PC-9 (cell line): ENCODE data around the gene CABYR. TPM values are rescaled to one million over a fixed set of nuclear protein-coding genes. Genes with fewer than 3 reads are reported as not detected.

Source experiments
- BruUV-seq: library from RNA; stranded (reverse); fragments of 400-500 nt; replicated peaks from 2 replicates; lab custom pipeline; 2021; lab: Mats Ljungman, UMichigan
- CTCF ChIA-PET: fragments of 300-600 bp; sonication (Branson Sonifier 250); formaldehyde crosslinking; loops from one replicate; lab custom pipeline; 2022; ENCODE audit warnings: antibody characterized with exemption; lab: Charles Lee
- POLR2A ChIA-PET: fragments of 300-600 bp; sonication (Branson Sonifier 250); formaldehyde crosslinking; loops from one replicate; lab custom pipeline; 2022; ENCODE audit warnings: antibody characterized with exemption; ENCODE audit not compliant: unreplicated experiment; lab: Charles Lee
- DNase-seq, 2 experiments: peaks; one replicate each; pipeline versions ENCODE4 v3.0.0 to v3.0.0-alpha.2; 2015 to 2022; ENCODE audit warnings: mixed read lengths in 1 of 2
- H2AFZ ChIP-seq: fragments of 200-600 bp; sonication (generic); 2 replicates; pipeline ENCODE4 v1.8.1; 2017; ENCODE audit warnings: antibody characterized with exemption
- H3F3A ChIP-seq: fragments of 200-600 bp; sonication (generic); 2 replicates; pipeline ENCODE4 v1.8.1; 2017; ENCODE audit warnings: antibody characterized with exemption, mild to moderate bottlenecking, low read depth; ENCODE audit not compliant: insufficient read depth
- H3K27ac ChIP-seq: fragments of 200-600 bp; sonication (generic); 2 replicates; pipeline ENCODE4 v1.6.1; 2016; ENCODE audit warnings: mixed run types
- H3K27me3 ChIP-seq: fragments of 200-600 bp; sonication (generic); 2 replicates; pipeline ENCODE4 v1.6.1; 2016; ENCODE audit warnings: low read depth, mixed run types; ENCODE audit not compliant: insufficient read depth
- H3K36me3 ChIP-seq: fragments of 200-600 bp; sonication (generic); 2 replicates; pipeline ENCODE4 v1.6.1; 2016; ENCODE audit warnings: low read depth, mixed run types
- H3K4me1 ChIP-seq: fragments of 200-600 bp; sonication (generic); replicated peaks from 2 replicates; pipeline ENCODE4 v1.6.1; 2016; ENCODE audit warnings: mixed run types; ENCODE audit not compliant: insufficient read depth
- H3K4me2 ChIP-seq: fragments of 200-600 bp; sonication (generic); 2 replicates; pipeline ENCODE4 v1.6.1; 2017; ENCODE audit warnings: mixed run types
- H3K4me3 ChIP-seq: fragments of 200-600 bp; sonication (generic); 2 replicates; pipeline ENCODE4 v1.6.1; 2016; ENCODE audit warnings: mixed run types
- H3K79me2 ChIP-seq: fragments of 200-600 bp; sonication (generic); 2 replicates; pipeline ENCODE4 v1.6.1; 2017; ENCODE audit warnings: low read depth, mixed run types
- H3K9me2 ChIP-seq: fragments of 200-600 bp; sonication (generic); 2 replicates; pipeline ENCODE4 v1.8.1; 2017; ENCODE audit warnings: mild to moderate bottlenecking; ENCODE audit not compliant: insufficient read depth
- H3K9me3 ChIP-seq: fragments of 200-600 bp; sonication (generic); 2 replicates; pipeline ENCODE4 v1.8.1; 2016; ENCODE audit warnings: low read depth; ENCODE audit not compliant: insufficient read depth
- H4K20me1 ChIP-seq: fragments of 200-600 bp; sonication (generic); 2 replicates; pipeline ENCODE4 v1.8.1; 2017; ENCODE audit not compliant: insufficient read depth
- CTCF ChIP-seq: fragments of 200-600 bp; sonication (generic); conservative IDR thresholded peaks from 2 replicates; pipeline ENCODE4 v1.6.1; 2017; ENCODE audit warnings: mixed run types, antibody characterized with exemption, mild to moderate bottlenecking, moderate library complexity
- EZH2 ChIP-seq: fragments of 200-600 bp; sonication (generic); IDR thresholded peaks from 2 replicates; pipeline ENCODE4 v1.8.0; 2017; ENCODE audit warnings: antibody characterized with exemption, low read depth
- intact Hi-C: fragments of 100-400 bp; cut with micrococcal nuclease; formaldehyde crosslinking; loops from one replicate; pipeline ENCODE4 v1.10.0; 2022; ENCODE audit not compliant: unreplicated experiment
- total RNA-seq: library from RNA; stranded (reverse); gene quantifications from 2 replicates; pipeline ENCODE4 v1.2.3, GENCODE V29; 2021

Gene CABYR
- total RNA-seq, 1 experiment from 2014 or later = 32.4 TPM

DNA sequence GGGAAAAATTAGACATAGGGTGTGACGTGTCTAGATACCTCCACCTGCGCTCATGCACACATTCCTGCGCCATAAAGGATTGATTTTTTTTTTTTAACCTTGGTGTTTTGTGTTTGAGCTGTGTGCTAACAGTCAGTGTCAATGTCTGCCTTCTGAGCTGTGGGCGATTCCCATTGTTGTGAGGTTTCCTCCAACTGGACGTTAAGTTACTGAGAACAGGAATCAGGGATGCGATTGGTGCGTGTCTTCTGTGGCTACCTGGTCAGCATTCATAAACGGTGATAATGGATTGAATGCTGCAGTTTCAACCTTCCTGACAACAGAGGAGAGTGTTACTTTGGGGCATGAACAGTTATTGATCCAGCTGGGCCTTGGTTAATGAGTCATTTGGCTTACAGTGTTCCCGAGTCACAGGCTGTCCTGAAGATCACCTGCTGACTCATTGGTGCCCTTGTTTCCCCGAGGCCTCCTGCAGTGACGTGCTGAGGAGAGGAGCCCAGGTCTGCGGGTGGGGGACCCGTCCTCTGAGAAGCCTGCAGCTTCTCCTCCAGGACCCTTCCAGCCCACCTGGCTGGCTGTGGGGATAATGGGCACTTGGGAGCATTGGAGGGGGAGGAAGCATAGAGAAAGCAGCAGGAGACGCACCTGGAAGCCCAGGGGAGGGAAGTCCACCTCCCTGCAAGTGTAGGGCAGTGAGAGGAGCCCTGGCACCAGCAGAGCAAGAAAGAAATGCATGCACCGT, 25.8 kb upstream of the CABYR start:
- intact Hi-C loops = loop anchor here (10.0 kb wide), 1 partner anchor 88 kb away; no protein-coding TSS in a partner anchor
- no TSS peak for BruUV-seq
- Histone ChIP-seq H3K27ac (peak overlapping the region; percentile 28; the same call in 1 of the 2 replicates), H3K4me2 (peak overlapping the region; percentile 76), H3K27me3 (no peaks in the 10 kb centered on the region), H3F3A (no peaks in the 10 kb centered on the region), H2AFZ (no peak overlapping the region), H3K9me3 (no peaks in the 10 kb centered on the region), H3K79me2 (no peaks in the 10 kb centered on the region), H3K4me1 (peaks cover 22% of the 10 kb centered on the region), H4K20me1 (no peaks in the 10 kb centered on the region), H3K36me3 (no peaks in the 10 kb centered on the region), H3K9me2 (no peaks in the 10 kb centered on the region), H3K4me3 (no peak overlapping the region)
- ChIA-PET POLR2A (interaction anchor here (0.6 kb wide), 1 partner anchor 37 kb away, joined by 3 read pairs; no protein-coding TSS in a partner anchor), CTCF (no interaction called here)
- no peak for TF ChIP-seq CTCF
- TF ChIP-seq EZH2 = no peak
- peak; percentile 31 to 88 for DNase-seq

DNA sequence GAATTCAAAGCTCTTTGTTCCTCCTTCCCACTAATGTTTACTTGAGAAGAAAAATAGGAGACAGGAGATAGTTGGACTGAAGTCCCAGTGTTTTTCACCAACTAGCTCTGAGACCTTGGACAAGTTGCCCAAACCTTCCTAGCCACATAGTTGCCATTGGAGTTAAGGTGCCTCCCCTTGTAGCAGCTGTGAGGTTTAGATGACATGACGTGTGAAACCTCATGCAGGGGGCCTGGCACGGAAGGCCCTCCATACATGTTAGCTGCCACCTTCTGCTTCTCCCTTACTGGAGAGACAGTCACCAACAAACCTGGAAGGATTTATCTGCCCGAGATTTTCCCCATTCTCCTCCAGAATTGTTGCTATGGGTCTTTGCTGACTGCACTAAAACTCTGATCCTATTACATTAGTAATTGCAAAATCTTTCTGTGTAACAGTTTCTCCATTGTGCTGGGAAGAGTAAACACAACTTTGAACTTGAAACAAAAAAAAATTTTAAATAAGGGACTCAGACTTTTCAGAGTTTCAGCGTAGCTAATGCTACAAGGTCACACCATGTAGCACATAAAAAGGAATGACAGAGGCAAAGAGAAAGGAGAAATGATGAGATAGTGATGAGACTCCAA, 23.8 kb upstream of the CABYR start:
- H3K9me2 ChIP-seq = no peaks in the 10 kb centered on the region
- H3F3A ChIP-seq = 0 out of 2 replicates have a peak, but pooled peaks cover 3% of the 10 kb centered on the region
- intact Hi-C loops = loop anchor here (5.0 to 10.0 kb wide), 4 partner anchors 90 to 598 kb away; no protein-coding TSS in a partner anchor
- no peaks in the 10 kb centered on the region for H3K9me3 ChIP-seq
- no peak overlapping the region for H2AFZ ChIP-seq
- DNase-seq = no peak
- peaks cover 22% of the 10 kb centered on the region for H3K4me1 ChIP-seq
- CTCF ChIA-PET = no interaction called here
- BruUV-seq = no TSS peak
- POLR2A ChIA-PET = no interaction called here
- H3K27me3 ChIP-seq = no peaks in the 10 kb centered on the region
- H3K27ac ChIP-seq = no peak overlapping the region
- no peaks in the 10 kb centered on the region for H3K79me2 ChIP-seq
- TF ChIP-seq CTCF = no peak
- TF ChIP-seq EZH2 = no peak
- no peaks in the 10 kb centered on the region for H4K20me1 ChIP-seq
- H3K4me3 ChIP-seq = no peak overlapping the region
- H3K4me2 ChIP-seq = no peak overlapping the region
- H3K36me3 ChIP-seq = no peaks in the 10 kb centered on the region

DNA sequence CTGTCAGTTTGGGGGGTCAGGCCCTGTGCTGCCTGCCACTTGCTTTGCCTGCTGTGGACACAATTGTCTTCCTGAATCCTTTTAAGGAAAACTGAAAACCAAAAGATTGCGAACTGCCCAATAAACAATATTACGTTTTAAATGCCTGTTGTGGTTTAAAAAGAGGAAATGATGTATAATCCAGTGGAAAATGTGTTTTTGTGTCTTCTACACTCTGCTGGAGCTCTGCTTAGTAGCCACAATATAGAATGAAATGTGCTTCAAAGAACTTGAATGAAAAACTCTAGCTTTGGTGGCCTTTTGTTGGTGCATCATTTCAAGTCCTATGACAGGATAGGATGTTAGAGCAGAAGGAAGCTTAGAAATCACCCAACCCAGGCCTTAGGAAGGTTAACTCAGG, 23.2 kb upstream of the CABYR start:
- no peak for DNase-seq
- Histone ChIP-seq H3K4me3 (no peak overlapping the region), H4K20me1 (no peaks in the 10 kb centered on the region), H3K79me2 (no peaks in the 10 kb centered on the region), H3K36me3 (no peaks in the 10 kb centered on the region), H3K9me2 (no peaks in the 10 kb centered on the region), H3F3A (0 out of 2 replicates have a peak, but pooled peaks cover 3% of the 10 kb centered on the region), H3K4me2 (no peak overlapping the region), H3K27me3 (no peaks in the 10 kb centered on the region), H2AFZ (no peak overlapping the region), H3K9me3 (no peaks in the 10 kb centered on the region), H3K4me1 (peaks cover 22% of the 10 kb centered on the region), H3K27ac (no peak overlapping the region)
- intact Hi-C loops = loop anchor here (5.0 to 10.0 kb wide), 4 partner anchors 91 to 598 kb away; no protein-coding TSS in a partner anchor
- TF ChIP-seq CTCF (no peak), EZH2 (no peak)
- BruUV-seq = no TSS peak
- POLR2A ChIA-PET = no interaction called here
- CTCF ChIA-PET = no interaction called here
